ENCODE results near the gene GUF1.

GRCh38 chr4:44736900-44737299 lies 58.7 kb downstream of the GUF1 start:
- TF ChIP-seq CTCF (IDR thresholded peaks at IDR 0.05) (no peak), EP300 (IDR thresholded peaks at IDR 0.05) (no peak)

Measured in suprapubic skin (tissue), 3 donors.